Liver (tissue), 9 donors: ENCODE measurements around the gene PIGN. TPM values are rescaled to one million over a fixed set of nuclear protein-coding genes. Genes with fewer than 3 reads are reported as not detected.

Experiments
- DNase-seq: peaks from one replicate; pipeline ENCODE4 v3.0.0-alpha.2; 2017; ENCODE audit warnings: low spot score
- H3K27ac ChIP-seq, 2 donors: one replicate each; pipeline ENCODE4 v1.7.0; 2013; ENCODE audit warnings: inconsistent platforms in 2 of 2, low read length in 2 of 2, control low read depth in 1 of 2, low read depth in 1 of 2, mild to moderate bottlenecking in 1 of 2
- H3K27me3 ChIP-seq, 4 donors: one replicate each; pipeline versions ENCODE4 v1.6.1 to v1.7.0; 2013; ENCODE audit warnings: low read length in 3 of 4, inconsistent platforms in 1 of 4, mild to moderate bottlenecking in 1 of 4, moderate library complexity in 1 of 4; ENCODE audit not compliant: control insufficient read depth in 4 of 4, insufficient read depth in 4 of 4
- H3K36me3 ChIP-seq, 4 donors: one replicate each; pipeline versions ENCODE4 v1.6.1 to v1.7.0; 2013; ENCODE audit warnings: low read length in 3 of 4, mild to moderate bottlenecking in 3 of 4, low read depth in 1 of 4, moderate library complexity in 1 of 4; ENCODE audit not compliant: control insufficient read depth in 4 of 4, insufficient read depth in 3 of 4
- H3K4me1 ChIP-seq, 4 donors: one replicate each; pipeline versions ENCODE4 v1.6.1 to v1.7.0; 2013; ENCODE audit warnings: low read length in 3 of 4, mild to moderate bottlenecking in 3 of 4, moderate library complexity in 1 of 4; ENCODE audit not compliant: control insufficient read depth in 4 of 4, insufficient read depth in 4 of 4
- H3K4me3 ChIP-seq, 3 donors: one replicate each; pipeline versions ENCODE4 v1.6.1 to v1.7.0; 2013; ENCODE audit warnings: low read length in 3 of 3, control low read depth in 1 of 3, low read depth in 1 of 3, mild to moderate bottlenecking in 1 of 3
- H3K9ac ChIP-seq, 2 donors: one replicate each; pipeline ENCODE4 v1.7.0; 2013; ENCODE audit warnings: low read length in 2 of 2, mild to moderate bottlenecking in 2 of 2, moderate library complexity in 2 of 2, control low read depth in 1 of 2, low read depth in 1 of 2
- H3K9me3 ChIP-seq, 4 donors: one replicate each; pipeline versions ENCODE4 v1.6.1 to v1.7.0; 2013; ENCODE audit warnings: low read length in 3 of 4; ENCODE audit not compliant: control insufficient read depth in 4 of 4
- EGR1 ChIP-seq, 2 donors: IDR thresholded peaks; 2 replicates each; pipeline ENCODE4 v1.6.1; 2016 to 2018; ENCODE audit warnings: antibody characterized with exemption in 2 of 2, low read depth in 2 of 2
- FOXA1 ChIP-seq: IDR thresholded peaks from 2 replicates; pipeline ENCODE4 v1.6.1; 2016; ENCODE audit warnings: antibody characterized with exemption
- FOXA2 ChIP-seq: IDR thresholded peaks from 2 replicates; pipeline ENCODE4 v1.6.1; 2016; ENCODE audit warnings: antibody characterized with exemption
- GABPA ChIP-seq, 2 donors: IDR thresholded peaks in 1 of 2; conservative IDR thresholded peaks in 1 of 2; 2 replicates each; pipeline ENCODE4 v1.6.1; 2016; ENCODE audit warnings: antibody characterized with exemption in 2 of 2, mild to moderate bottlenecking in 1 of 2, moderate library complexity in 1 of 2
- HNF4A ChIP-seq, 2 donors: conservative IDR thresholded peaks; 2 replicates each; pipeline ENCODE4 v1.6.1; 2016; ENCODE audit warnings: antibody characterized with exemption in 2 of 2, mild to moderate bottlenecking in 2 of 2
- HNF4G ChIP-seq: IDR thresholded peaks from 2 replicates; pipeline ENCODE4 v1.6.1; 2016; ENCODE audit warnings: antibody characterized with exemption
- JUND ChIP-seq, 2 donors: IDR thresholded peaks; 2 replicates each; pipeline ENCODE4 v1.6.1; 2016; ENCODE audit warnings: antibody characterized with exemption in 2 of 2
- NR2F2 ChIP-seq: IDR thresholded peaks from 2 replicates; pipeline ENCODE4 v1.6.1; 2016; ENCODE audit warnings: antibody characterized with exemption
- RAD21 ChIP-seq, 2 donors: IDR thresholded peaks; 2 replicates each; pipeline ENCODE4 v1.6.1; 2016; ENCODE audit warnings: antibody characterized with exemption in 2 of 2, mild to moderate bottlenecking in 2 of 2
- RXRA ChIP-seq, 2 donors: IDR thresholded peaks; 2 replicates each; pipeline ENCODE4 v1.6.1; 2017 to 2018; ENCODE audit warnings: antibody characterized with exemption in 2 of 2, mild to moderate bottlenecking in 1 of 2
- SP1 ChIP-seq: IDR thresholded peaks from 2 replicates; pipeline ENCODE4 v1.6.1; 2018; ENCODE audit warnings: antibody characterized with exemption, mild to moderate bottlenecking
- TAF1 ChIP-seq: conservative IDR thresholded peaks from 2 replicates; pipeline ENCODE4 v1.6.1; 2016; ENCODE audit warnings: antibody characterized with exemption, mild to moderate bottlenecking
- YY1 ChIP-seq: IDR thresholded peaks from 2 replicates; pipeline ENCODE4 v1.6.1; 2016; ENCODE audit warnings: antibody characterized with exemption, mild to moderate bottlenecking
- WGBS: extraction: QIAGEN DNeasy Blood & Tissue Kit; methylation state at CpG from one replicate; pipeline ENCODE4 v1.1.7; 2013; 5-methylcytosine and 5-hydroxymethylcytosine counted together
- polyA plus RNA-seq, 2 donors: library from polyadenylated mRNA; stranded (reverse) in 1 of 2; unstranded in 1 of 2; fragments of 200-250 nt in 1 of 2; fragments of >200 nt in 1 of 2; fragmentation: Nextera tagmentation in 1 of 2; extraction: Ambion mirVana in 1 of 2; gene quantifications; one replicate each; pipeline versions ENCODE4 v1.2.1 to v1.2.3, GENCODE V29; 2013 to 2015
- total RNA-seq, 2 donors: library from RNA; depleted of rRNA; stranded (reverse); fragments of >200 nt; gene quantifications; one replicate each; pipeline ENCODE4 v1.2.3, GENCODE V29; 2014
- TF ChIP-seq, protein P1 (sequence below): IDR thresholded peaks from 2 replicates; pipeline ENCODE4 v1.6.1; 2016; ENCODE audit warnings: antibody characterized with exemption
- TF ChIP-seq, protein P2 (sequence below): IDR thresholded peaks from 2 replicates; pipeline ENCODE4 v1.6.1; 2016; ENCODE audit warnings: antibody characterized with exemption
- TF ChIP-seq, protein P3 (sequence below): IDR thresholded peaks from 2 replicates; pipeline ENCODE4 v1.6.1; 2016; ENCODE audit warnings: antibody characterized with exemption
- TF ChIP-seq, protein P4 (sequence below): fragments of 150-350 bp; IDR thresholded peaks from 2 replicates; pipeline ENCODE4 v1.5.1; 2017; ENCODE audit warnings: improper control_type of control experiment, low read depth, low read length; ENCODE audit not compliant: missing input control
- TF ChIP-seq, protein P5 (sequence below): IDR thresholded peaks from 2 replicates; pipeline ENCODE4 v1.6.1; 2016; ENCODE audit warnings: antibody characterized with exemption, mild to moderate bottlenecking
- donor health status: healthy.
- donor health status: healthy.
- donor health status: healthy.
- donor health status: healthy.
- donor health status: healthy.

The PIGN gene
- total and polyA plus RNA-seq, 4 donors: 5.1 to 20.6 (median 12.5) TPM

DNA sequence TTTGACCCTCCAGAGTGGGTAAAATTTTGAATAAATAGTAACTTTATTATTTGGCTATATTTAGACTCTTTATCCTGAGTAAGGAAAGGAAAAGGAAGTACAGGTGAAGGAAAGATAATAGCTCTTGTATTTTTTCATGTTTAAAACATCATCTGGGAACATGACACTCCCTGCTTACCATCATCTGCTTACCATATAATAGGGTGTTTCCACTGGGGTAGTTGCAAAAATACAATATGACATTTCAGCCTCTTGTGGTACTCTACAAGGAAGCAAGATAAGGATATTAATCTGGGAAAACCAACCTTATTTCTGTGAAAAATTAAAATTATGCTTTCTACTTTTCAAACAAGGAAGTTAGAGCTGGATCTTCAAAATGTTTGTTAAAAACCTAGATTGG, 10.1 kb upstream of the PIGN start:
- no peak overlapping the region for H3K9ac ChIP-seq
- no peak overlapping the region for H3K27ac ChIP-seq
- no peak for DNase-seq
- TF ChIP-seq, protein P1, sequence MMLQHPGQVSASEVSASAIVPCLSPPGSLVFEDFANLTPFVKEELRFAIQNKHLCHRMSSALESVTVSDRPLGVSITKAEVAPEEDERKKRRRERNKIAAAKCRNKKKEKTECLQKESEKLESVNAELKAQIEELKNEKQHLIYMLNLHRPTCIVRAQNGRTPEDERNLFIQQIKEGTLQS: no peak
- TF ChIP-seq RAD21 (IDR thresholded peaks at IDR 0.05): no peak
- TF ChIP-seq, protein P2, sequence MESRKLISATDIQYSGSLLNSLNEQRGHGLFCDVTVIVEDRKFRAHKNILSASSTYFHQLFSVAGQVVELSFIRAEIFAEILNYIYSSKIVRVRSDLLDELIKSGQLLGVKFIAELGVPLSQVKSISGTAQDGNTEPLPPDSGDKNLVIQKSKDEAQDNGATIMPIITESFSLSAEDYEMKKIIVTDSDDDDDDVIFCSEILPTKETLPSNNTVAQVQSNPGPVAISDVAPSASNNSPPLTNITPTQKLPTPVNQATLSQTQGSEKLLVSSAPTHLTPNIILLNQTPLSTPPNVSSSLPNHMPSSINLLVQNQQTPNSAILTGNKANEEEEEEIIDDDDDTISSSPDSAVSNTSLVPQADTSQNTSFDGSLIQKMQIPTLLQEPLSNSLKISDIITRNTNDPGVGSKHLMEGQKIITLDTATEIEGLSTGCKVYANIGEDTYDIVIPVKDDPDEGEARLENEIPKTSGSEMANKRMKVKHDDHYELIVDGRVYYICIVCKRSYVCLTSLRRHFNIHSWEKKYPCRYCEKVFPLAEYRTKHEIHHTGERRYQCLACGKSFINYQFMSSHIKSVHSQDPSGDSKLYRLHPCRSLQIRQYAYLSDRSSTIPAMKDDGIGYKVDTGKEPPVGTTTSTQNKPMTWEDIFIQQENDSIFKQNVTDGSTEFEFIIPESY: no peak
- no peak for TF ChIP-seq TAF1
- TF ChIP-seq, protein P3, sequence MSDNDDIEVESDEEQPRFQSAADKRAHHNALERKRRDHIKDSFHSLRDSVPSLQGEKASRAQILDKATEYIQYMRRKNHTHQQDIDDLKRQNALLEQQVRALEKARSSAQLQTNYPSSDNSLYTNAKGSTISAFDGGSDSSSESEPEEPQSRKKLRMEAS: no peak
- no peak for TF ChIP-seq NR2F2
- TF ChIP-seq, protein P4, sequence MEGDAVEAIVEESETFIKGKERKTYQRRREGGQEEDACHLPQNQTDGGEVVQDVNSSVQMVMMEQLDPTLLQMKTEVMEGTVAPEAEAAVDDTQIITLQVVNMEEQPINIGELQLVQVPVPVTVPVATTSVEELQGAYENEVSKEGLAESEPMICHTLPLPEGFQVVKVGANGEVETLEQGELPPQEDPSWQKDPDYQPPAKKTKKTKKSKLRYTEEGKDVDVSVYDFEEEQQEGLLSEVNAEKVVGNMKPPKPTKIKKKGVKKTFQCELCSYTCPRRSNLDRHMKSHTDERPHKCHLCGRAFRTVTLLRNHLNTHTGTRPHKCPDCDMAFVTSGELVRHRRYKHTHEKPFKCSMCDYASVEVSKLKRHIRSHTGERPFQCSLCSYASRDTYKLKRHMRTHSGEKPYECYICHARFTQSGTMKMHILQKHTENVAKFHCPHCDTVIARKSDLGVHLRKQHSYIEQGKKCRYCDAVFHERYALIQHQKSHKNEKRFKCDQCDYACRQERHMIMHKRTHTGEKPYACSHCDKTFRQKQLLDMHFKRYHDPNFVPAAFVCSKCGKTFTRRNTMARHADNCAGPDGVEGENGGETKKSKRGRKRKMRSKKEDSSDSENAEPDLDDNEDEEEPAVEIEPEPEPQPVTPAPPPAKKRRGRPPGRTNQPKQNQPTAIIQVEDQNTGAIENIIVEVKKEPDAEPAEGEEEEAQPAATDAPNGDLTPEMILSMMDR: no peak
- TF ChIP-seq JUND (IDR thresholded peaks at IDR 0.05): no peak
- TF ChIP-seq RXRA (IDR thresholded peaks at IDR 0.05): no peak
- TF ChIP-seq YY1: no peak
- no peak for TF ChIP-seq SP1
- TF ChIP-seq GABPA (IDR thresholded peaks at IDR 0.05 in 1 of 2, conservative IDR thresholded peaks at IDR 0.05 in 1 of 2): no peak
- no peak for TF ChIP-seq HNF4G
- no peak for TF ChIP-seq FOXA1
- TF ChIP-seq HNF4A (conservative IDR thresholded peaks at IDR 0.05): no peak
- no peak for TF ChIP-seq EGR1 (IDR thresholded peaks at IDR 0.05; ENCODE audit: low read depth in 2 of 2)
- no peaks in the 10 kb centered on the region for H3K36me3 ChIP-seq
- peaks cover 0 to 2% (median 0%) of the 10 kb centered on the region in 4 donors for H3K4me1 ChIP-seq
- no peaks in the 10 kb centered on the region for H3K9me3 ChIP-seq
- H3K27me3 ChIP-seq: no peaks in the 10 kb centered on the region
- no peak overlapping the region for H3K4me3 ChIP-seq

DNA sequence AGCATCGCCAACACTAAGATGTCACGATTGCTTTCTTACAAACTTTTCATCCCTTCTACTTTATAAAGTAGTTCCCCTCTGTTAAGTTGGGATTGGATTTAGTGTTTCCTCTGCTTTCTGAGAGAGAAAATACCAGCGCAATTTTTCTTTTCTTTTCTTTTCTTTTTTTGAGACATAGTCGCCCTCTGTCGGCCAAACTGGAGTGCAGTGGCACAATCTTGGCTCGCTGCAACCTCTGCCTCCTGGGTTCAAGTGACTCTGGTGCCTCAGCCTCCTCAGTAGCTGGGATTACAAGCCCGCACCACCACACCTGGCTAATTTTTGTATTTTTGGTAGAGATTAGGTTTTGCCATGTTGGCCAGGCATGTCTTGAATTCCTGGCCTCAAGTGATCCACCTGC, 9.2 kb upstream of the PIGN start:
- WGBS: 97% methylated on average over 7 of the region's 7 CpGs
- H3K4me1 ChIP-seq: peaks cover 0 to 2% (median 0%) of the 10 kb centered on the region in 4 donors
- no peak overlapping the region for H3K9ac ChIP-seq
- no peaks in the 10 kb centered on the region for H3K36me3 ChIP-seq
- no peaks in the 10 kb centered on the region for H3K27me3 ChIP-seq
- H3K27ac ChIP-seq: no peak overlapping the region
- no peak overlapping the region for H3K4me3 ChIP-seq
- TF ChIP-seq, protein P4: no peak
- no peak for TF ChIP-seq HNF4A (conservative IDR thresholded peaks at IDR 0.05)
- no peak for TF ChIP-seq EGR1 (IDR thresholded peaks at IDR 0.05; ENCODE audit: low read depth in 2 of 2)
- no peak for TF ChIP-seq GABPA (IDR thresholded peaks at IDR 0.05 in 1 of 2, conservative IDR thresholded peaks at IDR 0.05 in 1 of 2)
- no peak for TF ChIP-seq FOXA2
- TF ChIP-seq RAD21 (IDR thresholded peaks at IDR 0.05): no peak
- TF ChIP-seq, protein P5, sequence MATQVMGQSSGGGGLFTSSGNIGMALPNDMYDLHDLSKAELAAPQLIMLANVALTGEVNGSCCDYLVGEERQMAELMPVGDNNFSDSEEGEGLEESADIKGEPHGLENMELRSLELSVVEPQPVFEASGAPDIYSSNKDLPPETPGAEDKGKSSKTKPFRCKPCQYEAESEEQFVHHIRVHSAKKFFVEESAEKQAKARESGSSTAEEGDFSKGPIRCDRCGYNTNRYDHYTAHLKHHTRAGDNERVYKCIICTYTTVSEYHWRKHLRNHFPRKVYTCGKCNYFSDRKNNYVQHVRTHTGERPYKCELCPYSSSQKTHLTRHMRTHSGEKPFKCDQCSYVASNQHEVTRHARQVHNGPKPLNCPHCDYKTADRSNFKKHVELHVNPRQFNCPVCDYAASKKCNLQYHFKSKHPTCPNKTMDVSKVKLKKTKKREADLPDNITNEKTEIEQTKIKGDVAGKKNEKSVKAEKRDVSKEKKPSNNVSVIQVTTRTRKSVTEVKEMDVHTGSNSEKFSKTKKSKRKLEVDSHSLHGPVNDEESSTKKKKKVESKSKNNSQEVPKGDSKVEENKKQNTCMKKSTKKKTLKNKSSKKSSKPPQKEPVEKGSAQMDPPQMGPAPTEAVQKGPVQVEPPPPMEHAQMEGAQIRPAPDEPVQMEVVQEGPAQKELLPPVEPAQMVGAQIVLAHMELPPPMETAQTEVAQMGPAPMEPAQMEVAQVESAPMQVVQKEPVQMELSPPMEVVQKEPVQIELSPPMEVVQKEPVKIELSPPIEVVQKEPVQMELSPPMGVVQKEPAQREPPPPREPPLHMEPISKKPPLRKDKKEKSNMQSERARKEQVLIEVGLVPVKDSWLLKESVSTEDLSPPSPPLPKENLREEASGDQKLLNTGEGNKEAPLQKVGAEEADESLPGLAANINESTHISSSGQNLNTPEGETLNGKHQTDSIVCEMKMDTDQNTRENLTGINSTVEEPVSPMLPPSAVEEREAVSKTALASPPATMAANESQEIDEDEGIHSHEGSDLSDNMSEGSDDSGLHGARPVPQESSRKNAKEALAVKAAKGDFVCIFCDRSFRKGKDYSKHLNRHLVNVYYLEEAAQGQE: no peak
- TF ChIP-seq RXRA (IDR thresholded peaks at IDR 0.05): no peak
- no peak for TF ChIP-seq YY1
- TF ChIP-seq JUND (IDR thresholded peaks at IDR 0.05): no peak
- TF ChIP-seq, protein P3: no peak
- TF ChIP-seq, protein P1: no peak
- TF ChIP-seq NR2F2: no peak
- no peak for TF ChIP-seq FOXA1
- TF ChIP-seq HNF4G: no peak
- no peak for TF ChIP-seq SP1
- TF ChIP-seq, protein P2: no peak
- no peaks in the 10 kb centered on the region for H3K9me3 ChIP-seq
- DNase-seq: no peak
